ENCODE results near the gene MYLK. TPM values are rescaled to one million over a fixed set of nuclear protein-coding genes. Genes with fewer than 3 reads are reported as not detected.
A peak's percentile ranks its signal among the peaks of the same experiment; 100 is the strongest.

The MYLK gene
- total and polyA plus RNA-seq, 2 of the 4 experiments (the other 2 are of a cell fraction): 299 to 484 TPM

DNA sequence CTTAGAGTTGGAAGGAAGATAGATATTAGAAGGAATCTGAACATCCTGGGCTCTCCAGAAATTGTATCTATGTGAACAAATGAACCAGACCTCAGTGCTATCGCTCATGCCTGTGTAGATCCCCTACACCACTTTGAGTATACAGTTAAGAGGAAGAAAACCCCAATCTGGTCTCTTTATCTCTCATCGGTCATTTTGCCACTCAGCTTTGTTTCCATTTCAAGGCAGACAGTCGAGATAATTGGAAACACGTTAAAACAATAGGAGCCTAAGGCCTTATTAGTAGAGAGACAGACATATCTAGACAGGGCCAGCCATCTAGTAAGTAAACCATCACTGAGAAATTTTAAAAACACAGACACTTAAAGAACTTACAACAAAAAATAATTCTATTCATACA is 101.6 kb downstream of the MYLK start:
- H3K18ac ChIP-seq (ENCODE audit: low read depth, low read length): peak overlapping the region; percentile 97
- peak overlapping the region; percentile 52; the same call in 1 of the 2 replicates for H3K9ac ChIP-seq (ENCODE audit: low read depth, low read length)
- peak overlapping the region; percentile 91 for H2BK20ac ChIP-seq (ENCODE audit: low read depth, low read length)
- H2AFZ ChIP-seq (replicated peaks; ENCODE audit: low read length, poor library complexity): no peak overlapping the region
- H3K27me3 ChIP-seq (ENCODE audit: control insufficient read depth, insufficient read depth, low read length): no peaks in the 10 kb centered on the region
- BruUV-seq (replicated peaks): no TSS peak
- peaks cover 40 to 65% of the 10 kb centered on the region in 2 experiments; a peak in 3 of 4 replicates for H3K79me1 ChIP-seq (ENCODE audit: low read depth in 1 of 2, low read length in 2 of 2)
- H3K14ac ChIP-seq (replicated peaks; ENCODE audit: low read depth, low read length): peak overlapping the region; percentile 85
- H3K36me3 ChIP-seq (ENCODE audit: control insufficient read depth, insufficient read depth, low read length): peaks cover 36% of the 10 kb centered on the region
- H4K20me1 ChIP-seq (ENCODE audit: insufficient read depth, low read length): peaks cover 7% of the 10 kb centered on the region; the same call in 1 of the 2 replicates
- H3K9me1 ChIP-seq (ENCODE audit: insufficient read depth, low read length): peaks cover 34% of the 10 kb centered on the region
- peak overlapping the region; percentile 98 for H2BK5ac ChIP-seq (ENCODE audit: low read depth, low read length, poor library complexity, severe bottlenecking)
- peak overlapping the region; percentile 62 to 85 for H4K8ac ChIP-seq (ENCODE audit: low read depth in 2 of 2, low read length in 2 of 2)
- H3K4me1 ChIP-seq (ENCODE audit: control insufficient read depth, insufficient read depth, low read length): peaks cover 39% of the 10 kb centered on the region
- H3K23ac ChIP-seq (ENCODE audit: low read depth, low read length): peak overlapping the region; percentile 86
- H3K4me2 ChIP-seq (ENCODE audit: low read depth, low read length): peak overlapping the region; percentile 4; the same call in 1 of the 2 replicates
- ChIA-PET POLR2A (ENCODE audit: unreplicated experiment) (no interaction called here), CTCF (no interaction called here)
- no peak for ATAC-seq (ENCODE audit: low read depth)
- intact Hi-C loops (cut with micrococcal nuclease) (loop anchor here (2.0 to 5.0 kb wide), 2 partner anchors 32 to 100 kb away; partner anchors contain the start of gene MYLK), in situ Hi-C loops (cut with MboI; ENCODE audit: low sequenced_read_pairs) (no loop called here), dilution Hi-C loops (cut with HindIII; ENCODE audit: low sequenced_read_pairs, unreplicated experiment) (no loop called here)
- H2BK15ac ChIP-seq (ENCODE audit: low read depth, low read length): 0 out of 3 replicates have a peak overlapping the region, but pooled peaks have one; percentile 62
- H2BK120ac ChIP-seq (ENCODE audit: low read depth, low read length): peak overlapping the region; percentile 97
- no peak overlapping the region for H2AK9ac ChIP-seq (replicated peaks; ENCODE audit: low read depth, low read length, poor library complexity)
- no peak overlapping the region for H2AK5ac ChIP-seq (ENCODE audit: low read depth, low read length)
- no peaks in the 10 kb centered on the region for H3K9me3 ChIP-seq (ENCODE audit: control insufficient read depth, insufficient read depth, low read length)
- DNase-seq: no peak
- peak overlapping the region; percentile 83; the same call in 1 of the 2 replicates for H3K27ac ChIP-seq (ENCODE audit: insufficient read depth, low read length)
- H4K5ac ChIP-seq (ENCODE audit: low read depth, low read length): peak overlapping the region; percentile 75; the same call in 1 of the 2 replicates
- no CpG with 5 or more reads among the region's 4 CpGs for WGBS, 2 experiments (ENCODE audit: extremely low coverage in 2 of 2, insufficient read length in 1 of 2)
- TF ChIP-seq BHLHE40 (IDR thresholded peaks at IDR 0.05; ENCODE audit: low read depth, low read length) (no peak), NFE2L2 (IDR thresholded peaks at IDR 0.05; ENCODE audit: low read depth, low read length) (no peak), ELK1 (IDR thresholded peaks at IDR 0.05; ENCODE audit: borderline replicate concordance, low read depth, low read length) (no peak), FOS (IDR thresholded peaks at IDR 0.05; ENCODE audit: low read depth, low read length) (no peak), RAD21 (IDR thresholded peaks at IDR 0.05; ENCODE audit: low read length) (no peak), CHD1 (IDR thresholded peaks at IDR 0.05; ENCODE audit: low read depth, low read length) (no peak)
- peak overlapping the region; percentile 88 for H3K4ac ChIP-seq (ENCODE audit: low read depth, low read length)
- no peak overlapping the region for H3K4me3 ChIP-seq (ENCODE audit: insufficient read depth, low read depth, low read length)
- peak overlapping the region; percentile 94 for H4K91ac ChIP-seq (ENCODE audit: insufficient read depth, low read depth, low read length)
- H3K56ac ChIP-seq (ENCODE audit: extremely low read depth, insufficient read depth, low read length): peak overlapping the region; percentile 58; the same call in 1 of the 2 replicates

Data from IMR-90 (cell line).